ENCODE data around the gene KMT2E. TPM values are rescaled to one million over a fixed set of nuclear protein-coding genes. Genes with fewer than 3 reads are reported as not detected.

KMT2E gene
- total RNA-seq, 2 experiments from 2014 or later: 295 to 296 TPM

GRCh38 chr7:104969183-104969582 lies 44.8 kb upstream of the KMT2E start:
- DNase-seq (no peak), ATAC-seq (ENCODE audit: poor library complexity) (no peak)
- POLR2A ChIA-PET: interaction anchor here (1.2 to 2.1 kb wide), 2 partner anchors 15 to 43 kb away, joined by 4 to 7 read pairs; no protein-coding TSS in a partner anchor
- H3K9me3 Mint-ChIP-seq: no peaks in the 10 kb centered on the region
- H3K36me3 ChIP-seq (ENCODE audit: insufficient read depth, low read length): peaks cover 4% of the 10 kb centered on the region
- CTCF ChIA-PET: no interaction called here
- no peaks in the 10 kb centered on the region for H3K27me3 ChIP-seq (ENCODE audit: control insufficient read depth in 1 of 2, insufficient read depth in 2 of 2, low read length in 2 of 2)
- H3K36me3 Mint-ChIP-seq (ENCODE audit: low read depth): peaks cover 2% of the 10 kb centered on the region
- H3K4me1 ChIP-seq (ENCODE audit: insufficient read depth, low read length): no peaks in the 10 kb centered on the region
- no peak overlapping the region for H3K27ac Mint-ChIP-seq
- H3K27ac ChIP-seq (ENCODE audit: low read depth in 1 of 2, low read length in 2 of 2): no peak overlapping the region
- H3K4me1 Mint-ChIP-seq (ENCODE audit: low read depth): no peaks in the 10 kb centered on the region
- intact Hi-C loops (cut with DNase I, micrococcal nuclease): no loop called here
- H3K4me3 ChIP-seq (ENCODE audit: low read length): no peak overlapping the region
- TF ChIP-seq, protein P1, sequence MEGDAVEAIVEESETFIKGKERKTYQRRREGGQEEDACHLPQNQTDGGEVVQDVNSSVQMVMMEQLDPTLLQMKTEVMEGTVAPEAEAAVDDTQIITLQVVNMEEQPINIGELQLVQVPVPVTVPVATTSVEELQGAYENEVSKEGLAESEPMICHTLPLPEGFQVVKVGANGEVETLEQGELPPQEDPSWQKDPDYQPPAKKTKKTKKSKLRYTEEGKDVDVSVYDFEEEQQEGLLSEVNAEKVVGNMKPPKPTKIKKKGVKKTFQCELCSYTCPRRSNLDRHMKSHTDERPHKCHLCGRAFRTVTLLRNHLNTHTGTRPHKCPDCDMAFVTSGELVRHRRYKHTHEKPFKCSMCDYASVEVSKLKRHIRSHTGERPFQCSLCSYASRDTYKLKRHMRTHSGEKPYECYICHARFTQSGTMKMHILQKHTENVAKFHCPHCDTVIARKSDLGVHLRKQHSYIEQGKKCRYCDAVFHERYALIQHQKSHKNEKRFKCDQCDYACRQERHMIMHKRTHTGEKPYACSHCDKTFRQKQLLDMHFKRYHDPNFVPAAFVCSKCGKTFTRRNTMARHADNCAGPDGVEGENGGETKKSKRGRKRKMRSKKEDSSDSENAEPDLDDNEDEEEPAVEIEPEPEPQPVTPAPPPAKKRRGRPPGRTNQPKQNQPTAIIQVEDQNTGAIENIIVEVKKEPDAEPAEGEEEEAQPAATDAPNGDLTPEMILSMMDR (IDR thresholded peaks at IDR 0.05): no peak
- no peaks in the 10 kb centered on the region for H3K9me3 ChIP-seq (ENCODE audit: control insufficient read depth in 1 of 2, insufficient read depth in 1 of 2, low read length in 2 of 2)
- H3K27me3 Mint-ChIP-seq: no peaks in the 10 kb centered on the region
- no peak overlapping the region for H3K4me3 Mint-ChIP-seq

GRCh38 chr7:104971290-104972071 lies 42.5 kb upstream of the KMT2E start:
- intact Hi-C loops (cut with DNase I, micrococcal nuclease): no loop called here
- H3K27ac Mint-ChIP-seq: no peak overlapping the region
- ATAC-seq (ENCODE audit: poor library complexity): no peak
- Histone ChIP-seq H3K27ac (ENCODE audit: low read depth in 1 of 2, low read length in 2 of 2) (no peak overlapping the region), H3K9me3 (ENCODE audit: control insufficient read depth in 1 of 2, insufficient read depth in 1 of 2, low read length in 2 of 2) (no peaks in the 10 kb centered on the region), H3K4me3 (ENCODE audit: low read length) (no peak overlapping the region), H3K4me1 (ENCODE audit: insufficient read depth, low read length) (no peaks in the 10 kb centered on the region), H3K27me3 (ENCODE audit: control insufficient read depth in 1 of 2, insufficient read depth in 2 of 2, low read length in 2 of 2) (no peaks in the 10 kb centered on the region), H3K36me3 (ENCODE audit: insufficient read depth, low read length) (peaks cover 4% of the 10 kb centered on the region)
- H3K4me1 Mint-ChIP-seq (ENCODE audit: low read depth): no peaks in the 10 kb centered on the region
- DNase-seq: no peak
- no peaks in the 10 kb centered on the region for H3K36me3 Mint-ChIP-seq (ENCODE audit: low read depth)
- no peaks in the 10 kb centered on the region for H3K9me3 Mint-ChIP-seq
- H3K27me3 Mint-ChIP-seq: no peaks in the 10 kb centered on the region
- H3K4me3 Mint-ChIP-seq: no peak overlapping the region
- TF ChIP-seq, protein P1 (IDR thresholded peaks at IDR 0.05): no peak
- CTCF ChIA-PET: interaction anchor here (1.4 to 1.7 kb wide), 2 partner anchors 7 to 10 kb away, joined by 4 read pairs; no protein-coding TSS in a partner anchor
- POLR2A ChIA-PET: no interaction called here

DNA sequence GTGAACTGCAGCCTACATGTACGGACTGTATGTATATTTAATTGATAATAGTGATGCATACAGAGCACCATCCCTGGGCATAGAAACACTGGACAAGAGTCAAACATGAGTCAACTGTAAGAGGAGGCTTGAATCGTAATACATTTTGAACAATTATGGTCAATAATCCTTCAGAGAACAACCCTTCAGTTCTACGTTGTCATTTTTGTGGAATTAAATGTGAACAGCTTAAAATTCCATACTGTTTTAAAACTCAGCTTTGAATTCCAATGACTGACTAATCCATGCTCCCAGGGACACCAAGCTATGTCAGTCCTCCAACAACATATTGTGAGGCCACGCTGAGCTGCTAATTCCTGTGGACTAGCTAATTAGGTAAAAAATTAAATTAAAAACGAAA lies 41.5 kb upstream of the KMT2E start:
- Histone ChIP-seq H3K4me3 (ENCODE audit: low read length) (no peak overlapping the region), H3K9me3 (ENCODE audit: control insufficient read depth in 1 of 2, insufficient read depth in 1 of 2, low read length in 2 of 2) (no peaks in the 10 kb centered on the region), H3K27ac (ENCODE audit: low read depth in 1 of 2, low read length in 2 of 2) (no peak overlapping the region), H3K36me3 (ENCODE audit: insufficient read depth, low read length) (peaks cover 4% of the 10 kb centered on the region), H3K4me1 (ENCODE audit: insufficient read depth, low read length) (no peaks in the 10 kb centered on the region), H3K27me3 (ENCODE audit: control insufficient read depth in 1 of 2, insufficient read depth in 2 of 2, low read length in 2 of 2) (no peaks in the 10 kb centered on the region)
- H3K27me3 Mint-ChIP-seq: no peaks in the 10 kb centered on the region
- ATAC-seq (ENCODE audit: poor library complexity) (no peak), DNase-seq (no peak)
- no peaks in the 10 kb centered on the region for H3K9me3 Mint-ChIP-seq
- TF ChIP-seq, protein P1 (IDR thresholded peaks at IDR 0.05): no peak
- no peaks in the 10 kb centered on the region for H3K36me3 Mint-ChIP-seq (ENCODE audit: low read depth)
- POLR2A ChIA-PET: no interaction called here
- no peak overlapping the region for H3K4me3 Mint-ChIP-seq
- H3K27ac Mint-ChIP-seq: no peak overlapping the region
- intact Hi-C loops (cut with DNase I, micrococcal nuclease): no loop called here
- CTCF ChIA-PET: interaction anchor here (1.7 kb wide), 1 partner anchor 9 kb away, joined by 4 read pairs; no protein-coding TSS in a partner anchor
- no peaks in the 10 kb centered on the region for H3K4me1 Mint-ChIP-seq (ENCODE audit: low read depth)
